Stimulated activated CD4-positive, alpha-beta T cell treated with anti-CD3 and anti-CD28 coated beads, Interleukin-1b, Interleukin-23, amount 100 ng/mL, for 48 hours (primary cell): ENCODE results near the gene CPXM1.
"Not testable (repeated sequence)": the region's sequence is repeated elsewhere in the genome, so short reads cannot be mapped to it uniquely, and the experiment has no call there.

Experiments
- DNase-seq: peaks from one replicate; pipeline ENCODE4 v3.0.0-alpha.2; 2020

The CPXM1 gene

GRCh38 chr20:2799688-2800520 lies 523 bp downstream of the CPXM1 start:
- no peak for DNase-seq

DNA sequence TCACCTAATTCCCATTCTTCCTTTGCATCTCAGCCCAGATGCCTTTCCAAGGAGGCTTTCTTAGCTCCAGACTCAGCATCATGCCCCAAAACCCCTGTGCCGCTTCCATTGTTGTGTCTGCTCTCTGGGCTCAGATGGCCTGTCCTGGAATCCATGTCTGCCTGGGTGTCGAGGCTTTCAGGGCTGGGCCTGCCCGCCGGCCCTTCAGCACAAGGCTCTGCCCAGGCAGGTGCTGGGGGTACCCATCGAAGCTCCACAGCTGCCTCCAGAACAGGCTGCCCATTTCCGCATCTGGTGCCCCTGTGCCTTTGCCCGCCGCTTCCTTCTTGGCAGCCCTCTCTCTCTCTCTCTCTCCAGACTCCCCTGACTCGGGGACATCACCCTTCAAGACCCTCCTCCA lies 1.2 kb downstream of the CPXM1 start:
- DNase-seq, result no peak

- no peak for DNase-seq
These were observed 1.6 kb downstream of the CPXM1 start for GRCh38 chr20:2798814-2799213.

DNA sequence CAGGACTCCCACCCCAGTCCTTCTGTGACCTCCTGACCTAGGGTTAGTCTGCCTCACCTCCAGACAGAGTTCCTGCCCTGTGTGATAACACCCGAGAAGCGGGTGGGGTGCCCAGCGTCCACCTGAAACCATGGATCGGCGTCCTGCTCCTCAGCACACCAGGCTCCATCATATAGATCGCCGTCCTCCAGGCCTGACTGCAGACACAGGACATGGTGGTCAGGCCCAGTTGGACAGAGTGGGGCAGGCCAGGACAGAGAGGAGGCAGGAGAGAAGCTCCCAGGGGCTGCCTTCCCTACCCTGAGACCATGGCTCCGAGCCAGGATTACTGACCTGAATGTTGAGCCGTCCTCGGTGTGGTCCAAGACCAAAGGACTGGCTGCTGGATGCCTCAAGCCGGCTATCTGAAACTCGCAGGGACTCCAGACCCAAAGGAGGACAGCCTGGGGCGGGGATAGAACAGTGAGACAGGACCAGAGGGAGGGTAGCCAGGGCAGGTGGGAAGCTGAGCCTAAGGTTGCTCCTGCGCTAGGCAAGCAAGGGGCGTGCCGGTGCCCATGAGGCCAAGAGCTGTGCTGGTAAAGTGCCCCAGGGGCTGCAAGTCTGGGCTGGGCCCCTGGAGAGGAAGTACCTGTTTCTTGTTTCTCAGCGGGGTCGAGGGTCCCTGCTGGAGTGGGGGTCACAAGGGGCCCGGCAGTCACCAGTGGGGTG lies 2.2 kb downstream of the CPXM1 start:
- no peak for DNase-seq

DNA sequence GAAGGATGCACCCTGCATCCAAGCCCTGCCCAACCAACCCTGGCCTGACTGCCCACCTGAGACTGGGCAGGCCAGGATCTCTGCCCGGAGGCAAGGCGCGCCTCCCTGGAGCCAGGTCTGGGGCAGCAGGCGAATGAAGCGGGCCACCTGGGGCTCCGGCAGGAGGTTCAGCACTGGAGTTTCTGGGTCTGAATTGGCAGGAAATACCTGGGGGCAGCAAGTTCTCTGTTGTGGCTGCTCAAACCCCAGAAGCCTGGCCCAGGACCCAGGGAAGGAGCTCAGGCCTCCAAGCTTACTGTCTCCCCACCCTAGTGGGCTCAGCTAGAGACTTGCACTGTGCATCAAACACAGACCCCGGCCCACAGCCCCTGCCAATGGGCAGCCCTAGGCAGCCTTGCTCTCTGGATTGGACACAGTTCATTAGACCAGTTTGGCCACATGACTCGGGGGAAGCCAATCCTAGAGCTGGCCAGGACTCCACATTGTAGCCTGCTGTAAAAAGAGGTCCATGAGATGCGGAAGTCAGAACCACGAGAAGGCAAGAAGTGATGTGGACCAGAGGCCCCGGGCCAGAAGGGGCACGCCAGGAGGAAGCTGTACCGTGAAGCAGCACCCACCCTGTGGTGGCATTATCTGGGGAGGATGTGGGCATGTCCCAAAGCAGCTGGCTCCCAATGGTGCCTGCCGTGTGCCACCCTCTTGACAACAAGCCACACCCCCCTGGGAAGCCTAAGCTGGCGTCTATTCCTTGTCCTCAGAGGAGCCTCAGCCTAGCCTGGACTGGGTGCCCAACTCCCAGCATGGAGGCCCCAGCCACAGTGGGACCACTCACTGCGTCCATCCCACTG lies 3.1 kb downstream of the CPXM1 start:
- no peak for DNase-seq

GRCh38 chr20:2796011-2796660 lies 4.3 kb downstream of the CPXM1 start:
- no peak for DNase-seq

GRCh38 chr20:2795451-2795850 lies 5.0 kb downstream of the CPXM1 start:
- no peak for DNase-seq

GRCh38 chr20:2794866-2795447 lies 5.5 kb downstream of the CPXM1 start:
- DNase-seq, result no peak

GRCh38 chr20:2794202-2794748 lies 6.2 kb downstream of the CPXM1 start:
- DNase-seq, result no peak

- DNase-seq, result no peak
These were observed 7.0 kb downstream of the CPXM1 start for GRCh38 chr20:2793471-2793870.

GRCh38 chr20:2783908-2784566 lies 16.4 kb downstream of the CPXM1 start:
- DNase-seq, result no peak

- DNase-seq, result no peak
These were observed 19.5 kb downstream of the CPXM1 start for GRCh38 chr20:2780948-2781347.

DNA sequence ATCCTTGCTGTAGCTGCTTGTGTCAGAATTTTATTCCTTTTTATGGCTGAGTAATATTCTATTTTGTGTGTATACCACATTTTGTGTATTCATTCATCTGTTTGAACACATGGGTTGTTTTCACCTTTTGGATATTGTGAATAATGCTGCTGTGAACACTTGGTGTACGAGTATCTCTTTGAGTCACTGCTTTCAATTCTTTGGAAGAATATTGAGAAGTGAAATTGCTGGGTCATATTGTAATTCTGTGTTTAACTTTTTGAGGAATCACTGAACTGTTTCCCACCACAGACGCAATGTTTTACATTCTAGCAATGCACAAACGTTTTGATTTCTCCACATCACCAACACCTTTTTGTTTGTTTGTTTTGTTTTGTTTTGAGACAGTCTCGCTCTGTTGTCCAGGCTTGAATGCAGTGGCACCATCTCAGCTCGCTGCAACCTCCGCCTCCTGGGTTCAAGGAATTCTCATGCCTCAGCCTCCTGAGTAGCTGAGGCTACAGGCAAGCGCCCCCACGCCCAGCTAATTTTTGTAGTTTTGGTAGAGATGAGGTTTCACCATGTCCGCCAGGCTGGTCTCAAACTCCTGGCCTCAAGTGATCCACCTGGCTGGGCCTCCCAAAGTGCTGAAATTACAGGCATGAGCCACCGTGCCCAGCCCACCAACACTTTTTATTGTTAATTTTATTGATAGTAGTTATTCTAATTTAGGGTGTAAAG lies 21.7 kb downstream of the CPXM1 start:
- DNase-seq, result no peak

- no peak for DNase-seq
These were observed 25.3 kb downstream of the CPXM1 start for GRCh38 chr20:2775139-2775538.

DNA sequence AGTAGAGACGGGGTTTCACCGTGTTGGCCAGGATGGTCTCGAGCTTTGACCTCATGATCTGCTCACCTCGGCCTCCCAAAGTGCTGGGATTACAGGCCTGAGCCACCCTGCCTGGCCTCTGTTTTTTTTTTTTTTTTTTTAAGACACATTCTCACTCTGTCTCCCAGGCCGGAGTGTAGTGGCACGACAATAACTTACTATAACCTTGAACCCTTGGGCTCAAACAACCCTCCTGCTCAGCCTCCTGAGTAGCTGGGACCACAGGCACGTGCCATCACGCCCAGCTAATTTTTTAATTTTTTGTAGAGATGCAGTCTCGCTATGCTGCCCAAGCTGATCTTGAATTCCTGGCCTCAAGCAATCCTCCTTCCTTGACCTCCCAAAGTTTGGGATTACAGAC lies 26.6 kb downstream of the CPXM1 start:
- no peak for DNase-seq

DNA sequence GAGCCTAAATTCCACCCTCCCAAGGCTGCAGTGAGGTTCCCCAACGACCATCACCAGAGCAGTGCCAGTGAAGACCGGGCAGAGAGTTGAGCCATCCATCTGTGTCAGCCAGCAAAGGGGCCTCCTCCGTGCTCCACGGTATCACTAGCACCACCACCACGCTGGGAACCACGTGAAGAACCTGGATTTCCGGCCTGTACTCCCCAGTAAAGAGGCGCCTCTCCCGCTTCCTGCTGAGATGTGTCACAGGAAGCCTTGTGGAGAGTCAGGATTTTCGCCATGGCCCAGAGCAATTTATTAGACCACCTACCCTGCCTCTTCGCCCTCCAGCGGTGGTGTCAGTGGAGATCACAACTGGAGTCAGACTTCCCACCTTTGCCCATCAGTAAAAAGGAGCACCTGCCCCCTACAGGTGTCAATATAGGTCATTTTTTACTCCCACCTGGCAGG lies 28.8 kb downstream of the CPXM1 start:
- DNase-seq, result no peak

DNA sequence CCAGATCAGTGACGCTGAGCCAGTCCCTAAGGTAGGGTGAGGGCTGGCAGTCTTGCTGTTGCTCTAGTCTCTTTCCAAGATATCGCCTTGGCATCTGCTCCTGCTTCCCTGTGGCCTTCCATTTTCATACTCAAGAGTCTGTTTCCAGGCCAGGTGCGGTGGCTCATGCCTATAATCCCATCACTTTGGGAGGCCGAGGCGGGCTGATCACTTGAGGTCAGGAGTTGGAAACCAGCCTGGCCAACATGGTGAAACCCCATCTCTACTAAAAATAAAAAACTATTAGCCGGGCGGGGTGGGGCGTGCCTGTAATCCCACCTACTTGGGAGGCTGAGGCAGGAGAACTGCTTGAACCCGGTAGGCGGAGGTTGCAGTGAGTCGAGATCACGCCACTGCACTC lies 30.3 kb downstream of the CPXM1 start:
- not testable (repeated sequence) for DNase-seq

DNA sequence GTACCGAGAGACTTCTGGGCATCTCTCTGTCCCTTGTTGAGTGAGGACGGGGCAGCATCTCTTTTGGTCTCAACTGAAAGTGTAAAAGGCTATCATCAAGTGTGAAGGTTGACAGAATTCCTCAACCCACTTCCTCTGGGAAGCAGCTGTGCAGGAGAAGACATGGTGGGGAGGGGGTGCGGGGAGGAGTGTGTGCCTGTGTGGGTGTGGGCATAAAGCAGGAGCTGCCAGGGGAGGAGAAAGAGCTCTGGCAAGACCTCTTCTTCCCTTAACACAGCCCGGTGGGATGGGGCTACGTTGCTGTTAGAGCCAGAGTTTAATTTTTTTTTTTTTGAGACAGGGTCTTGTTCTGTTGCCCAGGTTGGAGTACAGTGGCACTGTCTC lies 31.8 kb downstream of the CPXM1 start:
- DNase-seq, result no peak

GRCh38 chr20:2767768-2768631 lies 32.4 kb downstream of the CPXM1 start:
- no peak for DNase-seq

- no peak for DNase-seq
These were observed 37.2 kb downstream of the CPXM1 start for GRCh38 chr20:2763186-2763585.
